HepG2 (cell line): ENCODE measurements around the gene LYRM4. TPM values are rescaled to one million over a fixed set of nuclear protein-coding genes. Genes with fewer than 3 reads are reported as not detected.
A peak's percentile ranks its signal among the peaks of the same experiment; 100 is the strongest.

Experiments
- DRAP1 ChIP-seq: IDR thresholded peaks from 2 replicates; pipeline ENCODE4 v1.6.1; 2016; ENCODE audit warnings: missing genetic modification reagents, missing compliant biosample characterization
- E2F1 ChIP-seq: sonication (generic); formaldehyde crosslinking; IDR thresholded peaks from 2 replicates; pipeline ENCODE4 v1.5.0; 2020; ENCODE audit warnings: missing genetic modification reagents
- FLYWCH1 ChIP-seq: sonication (generic); formaldehyde crosslinking; IDR thresholded peaks from 2 replicates; pipeline ENCODE4 v1.8.1; 2023; ENCODE audit warnings: mild to moderate bottlenecking, missing genetic modification reagents
- FOSL2 ChIP-seq: sonication (generic); formaldehyde crosslinking; IDR thresholded peaks from 2 replicates; pipeline ENCODE4 v1.4.0; 2020; ENCODE audit warnings: missing genetic modification reagents
- GLI4 ChIP-seq: sonication (generic); formaldehyde crosslinking; IDR thresholded peaks from 2 replicates; pipeline ENCODE4 v1.5.1; 2020; ENCODE audit warnings: missing genetic modification reagents, mild to moderate bottlenecking, moderate library complexity, borderline replicate concordance
- HES4 ChIP-seq: sonication (generic); formaldehyde crosslinking; IDR thresholded peaks from 2 replicates; pipeline ENCODE4 v1.9.0; 2021; ENCODE audit warnings: mild to moderate bottlenecking, missing genetic modification reagents, borderline replicate concordance
- RFX5 ChIP-seq: IDR thresholded peaks from 2 replicates; pipeline ENCODE4 v1.6.1; 2011; ENCODE audit warnings: low read depth, low read length, improper control_type of control experiment
- ZBTB44 ChIP-seq: sonication (generic); formaldehyde crosslinking; IDR thresholded peaks from 2 replicates; pipeline ENCODE4 v1.4.0; 2020; ENCODE audit warnings: missing genetic modification reagents
- ZNF143 ChIP-seq: sonication (generic); formaldehyde crosslinking; IDR thresholded peaks from 2 replicates; pipeline ENCODE4 v1.4.0; 2020; ENCODE audit warnings: missing genetic modification reagents
- ZNF296 ChIP-seq: sonication (generic); formaldehyde crosslinking; conservative IDR thresholded peaks from 2 replicates; pipeline ENCODE4 v1.5.0; 2020; ENCODE audit warnings: mild to moderate bottlenecking, missing genetic modification reagents
- ZNF326 ChIP-seq: sonication (generic); formaldehyde crosslinking; IDR thresholded peaks from 2 replicates; pipeline ENCODE4 v1.4.0; 2020; ENCODE audit warnings: missing genetic modification reagents, borderline replicate concordance
- ZNF530 ChIP-seq: sonication (generic); formaldehyde crosslinking; IDR thresholded peaks from 2 replicates; pipeline ENCODE4 v1.5.0; 2020; ENCODE audit warnings: low read depth, mild to moderate bottlenecking, missing genetic modification reagents
- ZNF577 ChIP-seq: sonication (generic); formaldehyde crosslinking; IDR thresholded peaks from 2 replicates; pipeline ENCODE4 v1.4.0; 2020; ENCODE audit warnings: mild to moderate bottlenecking, low read depth, missing genetic modification reagents, borderline replicate concordance
- ZNF607 ChIP-seq: sonication (generic); formaldehyde crosslinking; IDR thresholded peaks from 2 replicates; pipeline ENCODE4 v1.5.1; 2020; ENCODE audit warnings: missing genetic modification reagents, mild to moderate bottlenecking, borderline replicate concordance
- ZNF7 ChIP-seq: IDR thresholded peaks from 2 replicates; pipeline ENCODE4 v1.6.1; 2016; ENCODE audit warnings: missing biosample characterization, missing genetic modification reagents
- ZNF775 ChIP-seq: sonication (generic); formaldehyde crosslinking; IDR thresholded peaks from 2 replicates; pipeline ENCODE4 v1.4.0; 2020; ENCODE audit warnings: missing genetic modification reagents, mild to moderate bottlenecking, moderate library complexity, borderline replicate concordance
- polyA plus RNA-seq, 8 experiments: library from polyadenylated mRNA; depleted of rRNA in 3 of 8; stranded (reverse) in 7 of 8; unstranded in 1 of 8; fragments of >200 nt; fragmentation: Illumina TruSeq in 4 of 8; extraction: Trizol in 4 of 8; gene quantifications; 2 replicates each; pipeline versions ENCODE4 v1.2.1 to v1.2.3, GENCODE V29; 2011 to 2016; ENCODE audit warnings: low read depth in 4 of 8, missing spikeins in 1 of 8, mixed read lengths in 1 of 8; ENCODE audit not compliant: insufficient read depth in 1 of 8
- total RNA-seq, 5 experiments: library from RNA; depleted of rRNA; stranded (reverse); fragments of >200 nt; fragmentation: Illumina TruSeq; extraction: Trizol; gene quantifications; 2 replicates each; pipeline ENCODE4 v1.2.3, GENCODE V29; 2016; ENCODE audit warnings: low read depth in 1 of 5
- TF ChIP-seq, protein P1 (sequence below): sonication (generic); formaldehyde crosslinking; conservative IDR thresholded peaks from 2 replicates; pipeline ENCODE4 v1.8.1; 2023; ENCODE audit warnings: missing genetic modification reagents
- TF ChIP-seq, protein P2 (sequence below): sonication (generic); formaldehyde crosslinking; IDR thresholded peaks from 2 replicates; pipeline ENCODE4 v1.4.0; 2020; ENCODE audit warnings: missing genetic modification reagents

Gene LYRM4
- total and polyA plus RNA-seq, 2 of the 13 experiments (the other 11 are each of a cell fraction or from before 2014, with no cell fraction given): 64.6 to 67.5 TPM

DNA sequence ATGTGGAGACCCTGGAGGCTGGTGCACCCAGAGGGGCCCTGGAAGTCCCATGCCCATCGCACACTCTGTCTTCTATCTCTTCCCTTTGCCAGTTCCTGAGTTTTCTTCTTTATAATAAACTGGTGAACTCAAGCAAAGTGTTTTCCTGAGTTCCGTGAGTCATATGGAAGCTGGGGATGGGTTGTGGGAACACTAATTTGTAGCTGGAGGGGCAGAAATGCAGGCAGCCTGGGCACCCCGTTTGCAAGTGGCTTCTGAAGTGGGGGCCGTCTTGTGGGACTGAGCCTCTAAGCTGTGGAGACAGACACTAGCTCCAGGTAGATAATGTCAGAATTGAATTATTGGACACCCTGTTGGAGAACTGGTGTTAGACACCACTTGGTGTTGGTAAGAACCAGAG lies 178.8 kb downstream of the LYRM4 start (continued):
- TF ChIP-seq ZNF577 (CRISPR knock-in tag): no peak
- TF ChIP-seq RFX5: no peak
- TF ChIP-seq ZNF607 (CRISPR knock-in tag): peak; percentile 82
- no peak for TF ChIP-seq ZNF775
- TF ChIP-seq, protein P1, sequence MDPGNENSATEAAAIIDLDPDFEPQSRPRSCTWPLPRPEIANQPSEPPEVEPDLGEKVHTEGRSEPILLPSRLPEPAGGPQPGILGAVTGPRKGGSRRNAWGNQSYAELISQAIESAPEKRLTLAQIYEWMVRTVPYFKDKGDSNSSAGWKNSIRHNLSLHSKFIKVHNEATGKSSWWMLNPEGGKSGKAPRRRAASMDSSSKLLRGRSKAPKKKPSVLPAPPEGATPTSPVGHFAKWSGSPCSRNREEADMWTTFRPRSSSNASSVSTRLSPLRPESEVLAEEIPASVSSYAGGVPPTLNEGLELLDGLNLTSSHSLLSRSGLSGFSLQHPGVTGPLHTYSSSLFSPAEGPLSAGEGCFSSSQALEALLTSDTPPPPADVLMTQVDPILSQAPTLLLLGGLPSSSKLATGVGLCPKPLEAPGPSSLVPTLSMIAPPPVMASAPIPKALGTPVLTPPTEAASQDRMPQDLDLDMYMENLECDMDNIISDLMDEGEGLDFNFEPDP (CRISPR knock-in tag): 0 out of 2 replicates have a peak, but pooled peaks have one; percentile 81
- no peak for TF ChIP-seq ZBTB44 (CRISPR knock-in tag)
- TF ChIP-seq DRAP1: no peak
- no peak for TF ChIP-seq HES4 (CRISPR knock-in tag)
- TF ChIP-seq E2F1 (CRISPR knock-in tag): no peak
- no peak for TF ChIP-seq ZNF530 (CRISPR knock-in tag)
- TF ChIP-seq, protein P2, sequence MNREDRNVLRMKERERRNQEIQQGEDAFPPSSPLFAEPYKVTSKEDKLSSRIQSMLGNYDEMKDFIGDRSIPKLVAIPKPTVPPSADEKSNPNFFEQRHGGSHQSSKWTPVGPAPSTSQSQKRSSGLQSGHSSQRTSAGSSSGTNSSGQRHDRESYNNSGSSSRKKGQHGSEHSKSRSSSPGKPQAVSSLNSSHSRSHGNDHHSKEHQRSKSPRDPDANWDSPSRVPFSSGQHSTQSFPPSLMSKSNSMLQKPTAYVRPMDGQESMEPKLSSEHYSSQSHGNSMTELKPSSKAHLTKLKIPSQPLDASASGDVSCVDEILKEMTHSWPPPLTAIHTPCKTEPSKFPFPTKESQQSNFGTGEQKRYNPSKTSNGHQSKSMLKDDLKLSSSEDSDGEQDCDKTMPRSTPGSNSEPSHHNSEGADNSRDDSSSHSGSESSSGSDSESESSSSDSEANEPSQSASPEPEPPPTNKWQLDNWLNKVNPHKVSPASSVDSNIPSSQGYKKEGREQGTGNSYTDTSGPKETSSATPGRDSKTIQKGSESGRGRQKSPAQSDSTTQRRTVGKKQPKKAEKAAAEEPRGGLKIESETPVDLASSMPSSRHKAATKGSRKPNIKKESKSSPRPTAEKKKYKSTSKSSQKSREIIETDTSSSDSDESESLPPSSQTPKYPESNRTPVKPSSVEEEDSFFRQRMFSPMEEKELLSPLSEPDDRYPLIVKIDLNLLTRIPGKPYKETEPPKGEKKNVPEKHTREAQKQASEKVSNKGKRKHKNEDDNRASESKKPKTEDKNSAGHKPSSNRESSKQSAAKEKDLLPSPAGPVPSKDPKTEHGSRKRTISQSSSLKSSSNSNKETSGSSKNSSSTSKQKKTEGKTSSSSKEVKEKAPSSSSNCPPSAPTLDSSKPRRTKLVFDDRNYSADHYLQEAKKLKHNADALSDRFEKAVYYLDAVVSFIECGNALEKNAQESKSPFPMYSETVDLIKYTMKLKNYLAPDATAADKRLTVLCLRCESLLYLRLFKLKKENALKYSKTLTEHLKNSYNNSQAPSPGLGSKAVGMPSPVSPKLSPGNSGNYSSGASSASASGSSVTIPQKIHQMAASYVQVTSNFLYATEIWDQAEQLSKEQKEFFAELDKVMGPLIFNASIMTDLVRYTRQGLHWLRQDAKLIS (CRISPR knock-in tag): no peak
- no peak for TF ChIP-seq ZNF326 (CRISPR knock-in tag)
- no peak for TF ChIP-seq FOSL2
- TF ChIP-seq FLYWCH1: no peak
- no peak for TF ChIP-seq ZNF7 (CRISPR knock-in tag)
- no peak for TF ChIP-seq ZNF143 (CRISPR knock-in tag)
- TF ChIP-seq GLI4 (CRISPR knock-in tag): no peak
- TF ChIP-seq ZNF296: no peak
